PC-3 (cell line): ENCODE results near the gene FNDC5.

Source experiments
- EZH2 ChIP-seq: fragments of 300-600 bp; sonication (generic); IDR thresholded peaks from one replicate; pipeline ENCODE4 v1.6.1; 2017; ENCODE audit warnings: antibody characterized with exemption, mild to moderate bottlenecking, low read length; ENCODE audit not compliant: unreplicated experiment
- TF ChIP-seq, protein P1 (sequence below): fragments of 300-600 bp; sonication (generic); conservative IDR thresholded peaks from 2 replicates; pipeline ENCODE4 v1.5.1; 2017; ENCODE audit warnings: antibody characterized with exemption, low read depth, mild to moderate bottlenecking, low read length

DNA sequence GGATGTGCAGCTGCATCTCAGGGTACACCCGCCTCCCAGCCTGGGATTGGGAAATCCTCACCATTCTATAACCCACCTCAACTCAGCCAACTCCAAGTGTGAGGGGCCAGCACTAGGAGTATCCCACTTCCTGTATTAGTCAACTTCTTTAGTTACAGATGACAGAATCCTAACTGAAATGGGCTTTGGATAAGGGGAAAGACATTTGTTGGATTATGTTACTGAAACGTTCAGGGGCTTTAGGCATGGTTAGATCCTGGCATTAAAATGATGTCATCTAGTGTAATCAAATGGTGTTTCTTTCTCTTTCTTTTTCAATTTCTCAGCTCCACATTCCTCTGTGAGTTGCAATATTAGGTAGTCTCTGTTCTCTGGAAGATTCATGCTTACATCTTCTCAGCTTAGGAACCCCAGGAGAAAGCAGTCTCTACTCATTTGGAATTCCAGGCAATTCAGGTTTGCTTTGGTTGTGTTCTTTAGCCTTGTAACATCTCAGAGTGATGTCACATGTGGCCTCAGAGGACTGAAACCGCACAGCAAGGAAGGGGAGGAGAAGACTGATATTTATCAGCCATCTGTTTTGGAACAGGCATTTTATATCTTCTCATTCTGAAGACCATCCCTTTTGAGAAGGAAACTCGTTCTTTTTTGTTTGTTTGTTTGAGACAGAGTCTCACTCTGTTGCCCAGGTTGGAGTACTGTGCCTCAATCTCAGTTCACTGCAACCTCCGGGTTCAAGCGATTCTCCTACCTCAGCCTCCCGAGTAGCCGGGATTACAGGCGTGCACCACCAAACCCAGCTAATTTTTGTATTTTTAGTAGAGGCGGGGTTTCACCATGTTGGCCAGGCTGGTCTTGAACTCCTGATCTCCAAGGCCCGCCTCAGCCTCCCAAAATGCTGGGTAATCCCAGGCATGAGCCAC, 49.4 kb upstream of the FNDC5 start:
- TF ChIP-seq, protein P1, sequence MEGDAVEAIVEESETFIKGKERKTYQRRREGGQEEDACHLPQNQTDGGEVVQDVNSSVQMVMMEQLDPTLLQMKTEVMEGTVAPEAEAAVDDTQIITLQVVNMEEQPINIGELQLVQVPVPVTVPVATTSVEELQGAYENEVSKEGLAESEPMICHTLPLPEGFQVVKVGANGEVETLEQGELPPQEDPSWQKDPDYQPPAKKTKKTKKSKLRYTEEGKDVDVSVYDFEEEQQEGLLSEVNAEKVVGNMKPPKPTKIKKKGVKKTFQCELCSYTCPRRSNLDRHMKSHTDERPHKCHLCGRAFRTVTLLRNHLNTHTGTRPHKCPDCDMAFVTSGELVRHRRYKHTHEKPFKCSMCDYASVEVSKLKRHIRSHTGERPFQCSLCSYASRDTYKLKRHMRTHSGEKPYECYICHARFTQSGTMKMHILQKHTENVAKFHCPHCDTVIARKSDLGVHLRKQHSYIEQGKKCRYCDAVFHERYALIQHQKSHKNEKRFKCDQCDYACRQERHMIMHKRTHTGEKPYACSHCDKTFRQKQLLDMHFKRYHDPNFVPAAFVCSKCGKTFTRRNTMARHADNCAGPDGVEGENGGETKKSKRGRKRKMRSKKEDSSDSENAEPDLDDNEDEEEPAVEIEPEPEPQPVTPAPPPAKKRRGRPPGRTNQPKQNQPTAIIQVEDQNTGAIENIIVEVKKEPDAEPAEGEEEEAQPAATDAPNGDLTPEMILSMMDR = no peak
- no peak for TF ChIP-seq EZH2
